HepG2 (cell line): Measurements from ENCODE around the gene DLX6. TPM values are rescaled to one million over a fixed set of nuclear protein-coding genes. Genes with fewer than 3 reads are reported as not detected.

Experiments used
- ATAC-seq: fragments of 200-7000 bp; cut with Tn5 transposase; 3 replicates; pipeline ENCODE4 v1.9.1; 2020; ENCODE audit warnings: mild to moderate bottlenecking, moderate library complexity
- BruUV-seq: library from RNA; stranded (reverse); fragments of 400-500 nt; replicated peaks from 2 replicates; lab custom pipeline; 2021; lab: Mats Ljungman, UMichigan
- CTCF ChIA-PET: fragments of 300-600 bp; formaldehyde crosslinking; extraction: SDS; loops from one replicate; lab custom pipeline; 2021; ENCODE audit warnings: low total read pairs, inconsistent platforms, low intra/inter-chr PET ratio; lab: Yijun Ruan, JAX
- POLR2A ChIA-PET: fragments of 350-600 bp; sonication (Branson Sonifier 250); formaldehyde crosslinking; loops from one replicate; lab custom pipeline; 2020; ENCODE audit warnings: antibody characterized with exemption, inconsistent platforms; lab: Yijun Ruan, JAX
- DNase-seq: peaks from one replicate; pipeline ENCODE4 v3.0.0-alpha.2; 2015; ENCODE audit warnings: low spot score
- FAIRE-seq: peaks from 3 replicates; lab custom pipeline; 2011; peaks lifted over from hg19 to GRCh38; lab: Jason Lieb, UNC
- H2AFZ ChIP-seq: one replicate; pipeline ENCODE4 v1.6.1; 2011; ENCODE audit warnings: low read length, inconsistent platforms
- H3K27ac ChIP-seq: fragments of 300-600 bp; 3 replicates; pipeline ENCODE4 v1.8.0; 2011; ENCODE audit warnings: mixed run types, mild to moderate bottlenecking, mixed read lengths, low read length, inconsistent platforms; ENCODE audit not compliant: insufficient read depth; ENCODE audit errors: extremely low read length
- H3K27me3 ChIP-seq, 2 experiments: fragments of 200-600 bp in 1 of 2; 2 replicates in 1 of 2; 3 replicates in 1 of 2; pipeline versions ENCODE4 v1.6.0 to v1.8.0; 2011; ENCODE audit warnings: low read length in 2 of 2, mild to moderate bottlenecking in 2 of 2, moderate library complexity in 2 of 2, inconsistent platforms in 1 of 2; ENCODE audit not compliant: insufficient read depth in 2 of 2, control insufficient read depth in 1 of 2
- H3K36me3 ChIP-seq, 2 experiments: fragments of 200-600 bp in 1 of 2; replicated peaks in 1 of 2; 2 replicates in 1 of 2; 3 replicates in 1 of 2; pipeline versions ENCODE4 v1.5.1 to v1.8.0; 2011; ENCODE audit warnings: low read length in 2 of 2, inconsistent platforms in 1 of 2; ENCODE audit not compliant: insufficient read depth in 2 of 2, control insufficient read depth in 1 of 2
- H3K4me1 ChIP-seq: 2 replicates; pipeline ENCODE4 v1.5.1; 2012; ENCODE audit warnings: low read length, inconsistent platforms; ENCODE audit not compliant: insufficient read depth
- H3K4me2 ChIP-seq: 2 replicates; pipeline ENCODE4 v1.6.0; 2011; ENCODE audit warnings: low read depth, low read length, inconsistent platforms
- H3K4me3 ChIP-seq, 3 experiments: fragments of 200-600 bp in 1 of 3; sonication (generic), shearing (Covaris generic) in 1 of 3; replicated peaks in 1 of 3; 2 replicates each; pipeline ENCODE4 v1.5.1; 2011 to 2016; ENCODE audit warnings: low read length in 3 of 3, inconsistent platforms in 2 of 3, low read depth in 2 of 3, mild to moderate bottlenecking in 2 of 3, control low read depth in 1 of 3, mixed read lengths in 1 of 3; ENCODE audit not compliant: insufficient read depth in 1 of 3
- H3K79me2 ChIP-seq: one replicate; pipeline ENCODE4 v1.6.1; 2011; ENCODE audit warnings: low read length, inconsistent platforms; ENCODE audit not compliant: insufficient read depth
- H3K9ac ChIP-seq: 2 replicates; pipeline ENCODE4 v1.6.0; 2011; ENCODE audit warnings: mild to moderate bottlenecking, low read depth, low read length, inconsistent platforms; ENCODE audit not compliant: insufficient read depth
- H3K9me3 ChIP-seq: 2 replicates; pipeline ENCODE4 v1.5.1; 2012; ENCODE audit warnings: mild to moderate bottlenecking, low read length
- H4K20me1 ChIP-seq: 2 replicates; pipeline ENCODE4 v1.6.0; 2011; ENCODE audit warnings: inconsistent platforms, mild to moderate bottlenecking, low read length, moderate library complexity; ENCODE audit not compliant: insufficient read depth
- ATF4 ChIP-seq, 2 experiments: fragments of 450-650 bp in 1 of 2; sonication (generic) in 1 of 2; formaldehyde crosslinking; IDR thresholded peaks; 2 replicates each; pipeline versions ENCODE4 v1.5.0 to v1.8.0; 2020 to 2022; ENCODE audit warnings: mild to moderate bottlenecking in 1 of 2, missing genetic modification reagents in 1 of 2
- ATF7 ChIP-seq, 2 experiments: fragments of 450-650 bp in 1 of 2; sonication (generic) in 1 of 2; formaldehyde crosslinking in 1 of 2; IDR thresholded peaks; 2 replicates each; pipeline versions ENCODE4 v1.4.0 to v1.6.1; 2016 to 2020; ENCODE audit warnings: antibody characterized with exemption in 1 of 2, mild to moderate bottlenecking in 1 of 2, missing genetic modification reagents in 1 of 2
- ATRX ChIP-seq: sonication (generic); formaldehyde crosslinking; IDR thresholded peaks from 2 replicates; pipeline ENCODE4 v1.4.0; 2020; ENCODE audit warnings: missing genetic modification reagents, borderline replicate concordance
- CBX1 ChIP-seq: IDR thresholded peaks from one replicate; pipeline ENCODE4 v1.6.1; 2016; ENCODE audit warnings: antibody characterized with exemption, low read depth
- CEBPB ChIP-seq: IDR thresholded peaks from 2 replicates; pipeline ENCODE4 v1.6.1; 2011; ENCODE audit warnings: low read depth, low read length, improper control_type of control experiment, borderline replicate concordance
- E2F5 ChIP-seq: sonication (generic); formaldehyde crosslinking; conservative IDR thresholded peaks from 2 replicates; pipeline ENCODE4 v1.4.0; 2020; ENCODE audit warnings: missing genetic modification reagents
- EZH2 ChIP-seq: conservative IDR thresholded peaks from 2 replicates; pipeline ENCODE4 v1.6.1; 2012; ENCODE audit warnings: mild to moderate bottlenecking, low read depth, low read length, moderate library complexity
- HOXA5 ChIP-seq: sonication (generic); formaldehyde crosslinking; IDR thresholded peaks from 2 replicates; pipeline ENCODE4 v1.4.0; 2020; ENCODE audit warnings: missing genetic modification reagents
- MAFF ChIP-seq: IDR thresholded peaks from 2 replicates; pipeline ENCODE4 v1.6.1; 2011; ENCODE audit warnings: low read depth, low read length, improper control_type of control experiment
- MAFK ChIP-seq, 2 experiments: IDR thresholded peaks in 1 of 2; conservative IDR thresholded peaks in 1 of 2; 2 replicates each; pipeline ENCODE4 v1.6.1; 2011; ENCODE audit warnings: improper control_type of control experiment in 2 of 2, low read length in 2 of 2
- NCOA5 ChIP-seq: sonication (generic); formaldehyde crosslinking; IDR thresholded peaks from 2 replicates; pipeline ENCODE4 v1.4.0; 2020; ENCODE audit warnings: missing genetic modification reagents
- NFE2L2 ChIP-seq: fragments of 150-350 bp; IDR thresholded peaks from 2 replicates; pipeline ENCODE4 v1.6.1; 2014; ENCODE audit warnings: low read length
- PBX2 ChIP-seq: IDR thresholded peaks from 2 replicates; pipeline ENCODE4 v1.6.1; 2016; ENCODE audit warnings: control low read depth
- SIX1 ChIP-seq: sonication (generic); formaldehyde crosslinking; IDR thresholded peaks from 2 replicates; pipeline ENCODE4 v1.4.0; 2020; ENCODE audit warnings: missing genetic modification reagents, borderline replicate concordance
- ZKSCAN5 ChIP-seq: sonication (generic); formaldehyde crosslinking; IDR thresholded peaks from 2 replicates; pipeline ENCODE4 v1.5.1; 2020; ENCODE audit warnings: mild to moderate bottlenecking, missing genetic modification reagents
- ZNF574 ChIP-seq: sonication (generic); formaldehyde crosslinking; IDR thresholded peaks from 2 replicates; pipeline ENCODE4 v1.4.0; 2020; ENCODE audit warnings: missing genetic modification reagents
- ZNF691 ChIP-seq: sonication (generic); formaldehyde crosslinking; IDR thresholded peaks from 2 replicates; pipeline ENCODE4 v1.4.0; 2020; ENCODE audit warnings: missing genetic modification reagents, low read depth, mild to moderate bottlenecking, borderline replicate concordance
- ZSCAN31 ChIP-seq: sonication (generic); formaldehyde crosslinking; IDR thresholded peaks from 2 replicates; pipeline ENCODE4 v1.5.0; 2020; ENCODE audit warnings: low read depth, mild to moderate bottlenecking, missing genetic modification reagents
- WGBS: methylation state at CpG from one replicate; pipeline ENCODE4 v1.1.6; 2017; ENCODE audit warnings: low lambda C conversion rate; 5-methylcytosine and 5-hydroxymethylcytosine counted together
- in situ Hi-C: cut with HindIII; loops from 2 replicates; pipeline ENCODE4 v1.10.0; 2017; ENCODE audit warnings: low pct_unique_long_range_greater_than_20kb; ENCODE audit not compliant: extremely low pct_ligation_motif_present
- intact Hi-C: fragments of 100-400 bp; cut with micrococcal nuclease; formaldehyde crosslinking; loops from one replicate; pipeline ENCODE4 v1.10.0; 2022; ENCODE audit not compliant: unreplicated experiment
- polyA plus RNA-seq, 8 experiments: library from polyadenylated mRNA; depleted of rRNA in 3 of 8; stranded (reverse) in 7 of 8; unstranded in 1 of 8; fragments of >200 nt; fragmentation: Illumina TruSeq in 4 of 8; extraction: Trizol in 4 of 8; gene quantifications; 2 replicates each; pipeline versions ENCODE4 v1.2.1 to v1.2.3, GENCODE V29; 2011 to 2016; ENCODE audit warnings: low read depth in 4 of 8, missing spikeins in 1 of 8, mixed read lengths in 1 of 8; ENCODE audit not compliant: insufficient read depth in 1 of 8
- total RNA-seq, 5 experiments: library from RNA; depleted of rRNA; stranded (reverse); fragments of >200 nt; fragmentation: Illumina TruSeq; extraction: Trizol; gene quantifications; 2 replicates each; pipeline ENCODE4 v1.2.3, GENCODE V29; 2016; ENCODE audit warnings: low read depth in 1 of 5

Gene DLX6
- total and polyA plus RNA-seq, 2 of the 13 experiments (the other 11 are each of a cell fraction or from before 2014, with no cell fraction given): 3.5 to 5.5 TPM

- H3K4me3 ChIP-seq: no peak overlapping the region
- in situ Hi-C loops: loop anchor here (25.0 kb wide), 1 partner anchor 1127 kb away; no protein-coding TSS in a partner anchor
- no peaks in the 10 kb centered on the region for H3K36me3 ChIP-seq
- no peak overlapping the region for H3K9ac ChIP-seq
- H3K27ac ChIP-seq: no peak overlapping the region
- CTCF ChIA-PET: no interaction called here
- H3K9me3 ChIP-seq: no peaks in the 10 kb centered on the region
- H3K27me3 ChIP-seq: no peaks in the 10 kb centered on the region
- FAIRE-seq (no peak), ATAC-seq (no peak), DNase-seq (no peak)
- intact Hi-C loops: no loop called here
- H3K79me2 ChIP-seq: no peaks in the 10 kb centered on the region
- BruUV-seq: no TSS peak
- POLR2A ChIA-PET: no interaction called here
- no peak overlapping the region for H2AFZ ChIP-seq
- H3K4me1 ChIP-seq: 0 out of 2 replicates have a peak, but pooled peaks cover 11% of the 10 kb centered on the region
- H4K20me1 ChIP-seq: no peaks in the 10 kb centered on the region
- H3K4me2 ChIP-seq: no peak overlapping the region
- 43% methylated on average over 5 of the region's 5 CpGs for WGBS
- no peak for TF ChIP-seq CBX1
- peak; percentile 28; the same call in 1 of the 2 replicates for TF ChIP-seq MAFF
- peak; percentile 53 to 55 for TF ChIP-seq MAFK (conservative IDR thresholded peaks at IDR 0.05 in 1 of 2, IDR thresholded peaks at IDR 0.05 in 1 of 2; ENCODE audit: low read length in 2 of 2)
- no peak for TF ChIP-seq E2F5 (CRISPR knock-in tag)
- TF ChIP-seq ZKSCAN5 (CRISPR knock-in tag): no peak
- 0 out of 4 replicates have a peak, but pooled peaks of 1 of the 2 experiments have one; percentile 11 for TF ChIP-seq ATF4 (CRISPR knock-in tag; IDR thresholded peaks at IDR 0.05)
- TF ChIP-seq ATF7 (IDR thresholded peaks at IDR 0.05): peak; percentile 55; the same call in 1 of the 2 replicates
- TF ChIP-seq ATF7 (CRISPR knock-in tag; IDR thresholded peaks at IDR 0.05): no peak
- TF ChIP-seq PBX2 (CRISPR knock-in tag): no peak
- TF ChIP-seq CEBPB: peak; percentile 14; the same call in 1 of the 2 replicates
- TF ChIP-seq ATRX: no peak
- no peak for TF ChIP-seq HOXA5 (CRISPR knock-in tag)
- peak; percentile 87 for TF ChIP-seq NFE2L2
- no peak for TF ChIP-seq ZNF691 (CRISPR knock-in tag)
- TF ChIP-seq EZH2: no peak
- TF ChIP-seq NCOA5 (CRISPR knock-in tag): no peak
- no peak for TF ChIP-seq SIX1 (CRISPR knock-in tag)
- TF ChIP-seq ZSCAN31 (CRISPR knock-in tag): no peak
- no peak for TF ChIP-seq ZNF574 (CRISPR knock-in tag)
Observed at GRCh38 chr7:97039374-97040065, 34.2 kb downstream of the DLX6 start.
